ENCODE measurements around the gene RALGAPA2.

DNA sequence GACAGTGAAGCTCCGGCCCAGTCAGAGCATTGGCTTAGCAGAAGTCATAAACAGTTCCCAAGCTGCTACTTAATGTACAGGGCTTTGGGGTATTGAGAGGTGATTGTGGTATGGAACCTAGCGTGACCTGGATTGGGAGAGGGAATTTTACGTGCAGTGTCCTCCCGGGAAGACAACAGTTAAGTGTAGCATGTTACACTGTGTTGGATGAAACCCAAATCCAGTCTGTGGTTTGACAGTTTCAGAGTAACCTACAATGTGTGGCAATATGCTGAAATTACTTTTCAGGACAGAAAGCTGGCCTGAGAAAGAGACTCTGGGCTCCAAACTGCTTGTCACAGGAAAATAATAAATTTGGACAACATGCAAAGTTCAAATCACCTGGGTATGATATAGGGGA, 28.1 kb upstream of the RALGAPA2 start:
- TF ChIP-seq POLR2A (IDR thresholded peaks at IDR 0.05; ENCODE audit: low read length) (no peak), GATA1 (IDR thresholded peaks at IDR 0.05; ENCODE audit: low read depth, low read length) (no peak)
